ENCODE results near the gene CER1. TPM values are rescaled to one million over a fixed set of nuclear protein-coding genes. Genes with fewer than 3 reads are reported as not detected.

Gene CER1
- total RNA-seq, 4 donors from 2014 or later = 0.48 TPM; not detected in 3

GRCh38 chr9:14766299-14766698 is 43.8 kb upstream of the CER1 start:
- Histone ChIP-seq H3K4me3 (no peak overlapping the region), H3K4me1 (peaks cover 0 to 4% (median 0%) of the 10 kb centered on the region in 4 donors), H3K27ac (no peak overlapping the region), H3K9me3 (no peaks in the 10 kb centered on the region), H3K27me3 (no peaks in the 10 kb centered on the region), H3K36me3 (no peaks in the 10 kb centered on the region)
- no peak for DNase-seq
- in situ Hi-C loops (cut with MboI; ENCODE audit: low pct_ligation_motif_present in 1 of 4, low pct_unique_long_range_greater_than_20kb in 1 of 4, low sequenced_read_pairs in 3 of 4) = loop anchor here in 1 of 4 donors (25.0 kb wide), 2 partner anchors 154 to 371 kb away; no protein-coding TSS in a partner anchor
- 89 to 100% methylated on average over 2 to 6 of the region's 6 CpGs for WGBS, 2 donors (ENCODE audit: low coverage in 1 of 2)
- TF ChIP-seq CTCF (IDR thresholded peaks at IDR 0.05) (no peak), POLR2AphosphoS5 (IDR thresholded peaks at IDR 0.05) (no peak), EP300 (IDR thresholded peaks at IDR 0.05; ENCODE audit: low read depth) (no peak), POLR2A (IDR thresholded peaks at IDR 0.05) (no peak)
- intact Hi-C loops (cut with DNase I; ENCODE audit: low total_unique reads) = no loop called here

- Histone ChIP-seq H3K27ac (no peak overlapping the region), H3K36me3 (no peaks in the 10 kb centered on the region), H3K27me3 (no peaks in the 10 kb centered on the region), H3K4me1 (no peaks in the 10 kb centered on the region), H3K4me3 (no peak overlapping the region), H3K9me3 (no peaks in the 10 kb centered on the region)
- in situ Hi-C loops (cut with MboI; ENCODE audit: low pct_ligation_motif_present in 1 of 4, low pct_unique_long_range_greater_than_20kb in 1 of 4, low sequenced_read_pairs in 3 of 4) (loop anchor here in 1 of 4 donors (25.0 kb wide), 2 partner anchors 149 to 376 kb away; no protein-coding TSS in a partner anchor), intact Hi-C loops (cut with DNase I; ENCODE audit: low total_unique reads) (no loop called here)
- no peak for DNase-seq
- no peak for TF ChIP-seq POLR2A (IDR thresholded peaks at IDR 0.05)
- 81 to 92% methylated on average over 2 of the region's 2 CpGs for WGBS, 2 donors (ENCODE audit: low coverage in 1 of 2)
Measured at GRCh38 chr9:14761584-14761983, 39.1 kb upstream of the CER1 start.

- no peaks in the 10 kb centered on the region for H3K4me1 ChIP-seq
Measured at GRCh38 chr9:14760060-14760459, 37.5 kb upstream of the CER1 start.

GRCh38 chr9:14756291-14756690 is 33.8 kb upstream of the CER1 start:
- intact Hi-C loops (cut with DNase I; ENCODE audit: low total_unique reads) = no loop called here
- H3K4me3 ChIP-seq = no peak overlapping the region
- no peaks in the 10 kb centered on the region for H3K36me3 ChIP-seq
- no peak for TF ChIP-seq EP300 (IDR thresholded peaks at IDR 0.05; ENCODE audit: low read depth)
- no peak for TF ChIP-seq CTCF (IDR thresholded peaks at IDR 0.05)
- TF ChIP-seq POLR2AphosphoS5 (IDR thresholded peaks at IDR 0.05) = no peak
- no peak for TF ChIP-seq POLR2A (IDR thresholded peaks at IDR 0.05)
- in situ Hi-C loops (cut with MboI; ENCODE audit: low pct_ligation_motif_present in 1 of 4, low pct_unique_long_range_greater_than_20kb in 1 of 4, low sequenced_read_pairs in 3 of 4) = loop anchor here in 1 of 4 donors (25.0 kb wide), 2 partner anchors 144 to 381 kb away; no protein-coding TSS in a partner anchor
- no peaks in the 10 kb centered on the region for H3K27me3 ChIP-seq
- H3K27ac ChIP-seq = no peak overlapping the region
- H3K4me1 ChIP-seq = no peaks in the 10 kb centered on the region
- 73 to 80% methylated on average over 1 of the region's 1 CpG for WGBS, 2 donors (ENCODE audit: low coverage in 1 of 2)
- no peaks in the 10 kb centered on the region for H3K9me3 ChIP-seq
- DNase-seq = no peak

More at GRCh38 chr9:14760060-14760459, 37.5 kb upstream of the CER1 start:
- H3K27me3 ChIP-seq = no peaks in the 10 kb centered on the region
- no peaks in the 10 kb centered on the region for H3K9me3 ChIP-seq
- intact Hi-C loops (cut with DNase I; ENCODE audit: low total_unique reads) = no loop called here
- H3K4me3 ChIP-seq = no peak overlapping the region
- no peaks in the 10 kb centered on the region for H3K36me3 ChIP-seq
- no peak for TF ChIP-seq CTCF (IDR thresholded peaks at IDR 0.05)
- DNase-seq = no peak
- H3K27ac ChIP-seq = no peak overlapping the region
- 0% methylated on average over 1 of the region's 1 CpG for WGBS, 2 donors (ENCODE audit: low coverage in 1 of 2)
- in situ Hi-C loops (cut with MboI; ENCODE audit: low pct_ligation_motif_present in 1 of 4, low pct_unique_long_range_greater_than_20kb in 1 of 4, low sequenced_read_pairs in 3 of 4) = loop anchor here in 1 of 4 donors (25.0 kb wide), 2 partner anchors 148 to 377 kb away; no protein-coding TSS in a partner anchor

GRCh38 chr9:14752871-14753270 is 30.3 kb upstream of the CER1 start:
- WGBS, 2 donors (ENCODE audit: low coverage in 1 of 2) = 77 to 94% methylated on average over 1 of the region's 1 CpG
- DNase-seq = no peak
- no peak overlapping the region for H3K27ac ChIP-seq
- no peak overlapping the region for H3K4me3 ChIP-seq
- no peaks in the 10 kb centered on the region for H3K36me3 ChIP-seq
- intact Hi-C loops (cut with DNase I; ENCODE audit: low total_unique reads) = no loop called here
- in situ Hi-C loops (cut with MboI; ENCODE audit: low pct_ligation_motif_present in 1 of 4, low pct_unique_long_range_greater_than_20kb in 1 of 4, low sequenced_read_pairs in 3 of 4) = loop anchor here in 1 of 4 donors (25.0 kb wide), 2 partner anchors 141 to 384 kb away; no protein-coding TSS in a partner anchor
- no peaks in the 10 kb centered on the region for H3K27me3 ChIP-seq
- no peak for TF ChIP-seq POLR2AphosphoS5 (IDR thresholded peaks at IDR 0.05)
- TF ChIP-seq EP300 (IDR thresholded peaks at IDR 0.05; ENCODE audit: low read depth) = no peak
- TF ChIP-seq POLR2A (IDR thresholded peaks at IDR 0.05) = no peak
- TF ChIP-seq CTCF (IDR thresholded peaks at IDR 0.05) = no peak
- H3K4me1 ChIP-seq = no peaks in the 10 kb centered on the region
- no peaks in the 10 kb centered on the region for H3K9me3 ChIP-seq
